Mucosa of descending colon (tissue), 3 donors: ENCODE data around the gene PNPLA1. TPM values are rescaled to one million over a fixed set of nuclear protein-coding genes. Genes with fewer than 3 reads are reported as not detected.

Experiments used
- ATAC-seq: fragments of 200-7000 bp; cut with Tn5 transposase; one replicate; pipeline ENCODE4 v1.9.1; 2020; ENCODE audit warnings: mild to moderate bottlenecking, moderate library complexity
- DNase-seq, 3 donors: peaks; one replicate each; pipeline ENCODE4 v3.0.0-alpha.2; 2020
- H3K36me3 ChIP-seq: fragments of 200-600 bp; one replicate; pipeline ENCODE4 v1.8.0; 2021; ENCODE audit warnings: low read depth, mild to moderate bottlenecking
- H3K4me1 ChIP-seq: fragments of 200-600 bp; one replicate; pipeline ENCODE4 v1.8.0; 2021; ENCODE audit warnings: low read depth, mild to moderate bottlenecking
- H3K4me3 ChIP-seq: fragments of 200-600 bp; one replicate; pipeline ENCODE4 v1.8.0; 2021; ENCODE audit warnings: mild to moderate bottlenecking
- H3K9me3 ChIP-seq: fragments of 200-600 bp; one replicate; pipeline ENCODE4 v1.8.0; 2021; ENCODE audit warnings: mild to moderate bottlenecking
- intact Hi-C, 2 donors: fragments of 100-400 bp; cut with DNase I in 1 of 2; cut with micrococcal nuclease in 1 of 2; formaldehyde crosslinking; loops; one replicate each; pipeline versions ENCODE4 v1.11.0 to v1.11.1; 2022; cut with DNase I, micrococcal nuclease
- total RNA-seq, 3 donors: library from RNA; stranded (reverse); fragmentation: NEBNext Ultra II Directional in 2 of 3; extraction: Animal tissue kit (Norgen Biotek cat#: 25700) in 2 of 3; gene quantifications; one replicate each; pipeline versions ENCODE4 v1.2.1 to v1.2.4, GENCODE V29; 2021 to 2023
- TF ChIP-seq, protein P1 (sequence below): fragments of 200-600 bp; IDR thresholded peaks from one replicate; pipeline ENCODE4 v1.8.0; 2022; ENCODE audit warnings: antibody characterized with exemption, mild to moderate bottlenecking
- donor health status: DM: no; HTN: no; CAD: no; lungs with moderate emphysema.
- donor health status: DM: no; HTN: no; CAD: no.
- donor health status: DM: no; HTN: yes; CAD: no.

The PNPLA1 gene
- total RNA-seq, 3 donors from 2014 or later, result 0.19 to 0.38 (median 0.27) TPM

DNA sequence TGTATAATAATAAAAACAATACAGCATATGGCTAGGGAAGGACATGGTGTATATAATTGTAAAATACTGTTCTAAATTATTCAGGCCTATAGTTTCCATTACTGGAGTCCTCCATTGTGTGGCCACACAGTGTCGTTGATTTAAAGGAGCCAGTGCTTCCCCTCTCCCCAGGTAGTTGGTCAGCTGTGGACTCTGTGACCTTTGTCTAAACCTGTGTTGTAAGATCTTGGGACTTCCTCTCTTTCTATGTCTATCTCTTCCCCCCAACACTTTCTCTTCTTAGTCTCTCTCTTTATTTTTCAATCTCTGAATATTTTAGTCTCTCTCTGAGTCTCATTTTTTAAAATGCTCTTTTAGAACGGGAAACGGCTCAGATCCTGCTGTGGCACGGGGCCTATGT, 37.7 kb upstream of the PNPLA1 start:
- no peaks in the 10 kb centered on the region for H3K36me3 ChIP-seq
- DNase-seq (no peak), ATAC-seq (no peak)
- no peaks in the 10 kb centered on the region for H3K9me3 ChIP-seq
- TF ChIP-seq, protein P1, sequence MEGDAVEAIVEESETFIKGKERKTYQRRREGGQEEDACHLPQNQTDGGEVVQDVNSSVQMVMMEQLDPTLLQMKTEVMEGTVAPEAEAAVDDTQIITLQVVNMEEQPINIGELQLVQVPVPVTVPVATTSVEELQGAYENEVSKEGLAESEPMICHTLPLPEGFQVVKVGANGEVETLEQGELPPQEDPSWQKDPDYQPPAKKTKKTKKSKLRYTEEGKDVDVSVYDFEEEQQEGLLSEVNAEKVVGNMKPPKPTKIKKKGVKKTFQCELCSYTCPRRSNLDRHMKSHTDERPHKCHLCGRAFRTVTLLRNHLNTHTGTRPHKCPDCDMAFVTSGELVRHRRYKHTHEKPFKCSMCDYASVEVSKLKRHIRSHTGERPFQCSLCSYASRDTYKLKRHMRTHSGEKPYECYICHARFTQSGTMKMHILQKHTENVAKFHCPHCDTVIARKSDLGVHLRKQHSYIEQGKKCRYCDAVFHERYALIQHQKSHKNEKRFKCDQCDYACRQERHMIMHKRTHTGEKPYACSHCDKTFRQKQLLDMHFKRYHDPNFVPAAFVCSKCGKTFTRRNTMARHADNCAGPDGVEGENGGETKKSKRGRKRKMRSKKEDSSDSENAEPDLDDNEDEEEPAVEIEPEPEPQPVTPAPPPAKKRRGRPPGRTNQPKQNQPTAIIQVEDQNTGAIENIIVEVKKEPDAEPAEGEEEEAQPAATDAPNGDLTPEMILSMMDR, result no peak
- H3K4me3 ChIP-seq, result no peak overlapping the region
- H3K4me1 ChIP-seq, result peaks cover 12% of the 10 kb centered on the region
- intact Hi-C loops, result no loop called here

DNA sequence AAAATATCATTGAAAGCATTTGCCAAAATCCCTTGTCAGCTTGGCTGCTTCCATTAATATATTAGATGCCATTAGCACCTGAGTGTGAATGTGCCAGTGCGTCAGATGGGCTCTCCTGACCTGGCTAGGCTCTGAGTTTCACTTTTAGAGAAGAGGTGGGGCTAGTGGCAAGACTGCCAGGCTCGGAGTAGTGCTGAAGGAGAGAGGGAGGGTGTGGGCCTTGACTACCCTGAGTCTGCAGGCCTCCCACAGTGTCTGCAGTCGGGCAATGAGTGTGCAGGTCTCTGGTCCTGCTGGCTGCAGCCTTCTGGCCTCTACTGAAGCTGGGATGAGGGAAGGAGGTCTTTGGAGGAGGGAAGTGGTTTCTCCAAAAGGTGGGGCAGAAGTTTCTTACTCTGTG, 34.6 kb upstream of the PNPLA1 start:
- DNase-seq, result peak in 1 of 3 donors; percentile 43
- H3K9me3 ChIP-seq, result no peaks in the 10 kb centered on the region
- no peaks in the 10 kb centered on the region for H3K36me3 ChIP-seq
- peak; percentile 89 for ATAC-seq
- intact Hi-C loops, result no loop called here
- no peaks in the 10 kb centered on the region for H3K4me1 ChIP-seq
- TF ChIP-seq, protein P1, result no peak
- H3K4me3 ChIP-seq, result no peak overlapping the region

DNA sequence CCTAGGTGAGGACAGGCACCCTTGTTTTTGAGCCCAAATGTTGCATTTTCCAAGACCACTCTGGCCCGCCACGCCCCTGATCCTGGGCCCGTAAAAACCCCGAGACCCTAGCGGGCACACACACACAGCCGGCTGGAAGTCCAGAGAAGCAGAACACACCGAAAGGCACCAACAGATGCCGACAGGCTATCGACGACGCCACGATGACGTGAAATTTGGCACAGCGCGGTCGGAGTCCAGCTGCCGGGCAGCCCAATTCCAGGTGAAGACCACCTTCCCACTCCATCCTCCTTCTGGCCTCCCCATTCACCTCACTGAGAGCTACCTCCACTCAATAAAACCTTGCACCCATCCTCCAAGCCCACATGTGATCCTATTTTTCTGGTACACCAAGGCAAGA, 34.0 kb upstream of the PNPLA1 start:
- ATAC-seq, result no peak
- intact Hi-C loops, result no loop called here
- DNase-seq, result no peak
- Histone ChIP-seq H3K9me3 (no peaks in the 10 kb centered on the region), H3K4me1 (no peaks in the 10 kb centered on the region), H3K4me3 (no peak overlapping the region), H3K36me3 (no peaks in the 10 kb centered on the region)
- TF ChIP-seq, protein P1, result no peak

DNA sequence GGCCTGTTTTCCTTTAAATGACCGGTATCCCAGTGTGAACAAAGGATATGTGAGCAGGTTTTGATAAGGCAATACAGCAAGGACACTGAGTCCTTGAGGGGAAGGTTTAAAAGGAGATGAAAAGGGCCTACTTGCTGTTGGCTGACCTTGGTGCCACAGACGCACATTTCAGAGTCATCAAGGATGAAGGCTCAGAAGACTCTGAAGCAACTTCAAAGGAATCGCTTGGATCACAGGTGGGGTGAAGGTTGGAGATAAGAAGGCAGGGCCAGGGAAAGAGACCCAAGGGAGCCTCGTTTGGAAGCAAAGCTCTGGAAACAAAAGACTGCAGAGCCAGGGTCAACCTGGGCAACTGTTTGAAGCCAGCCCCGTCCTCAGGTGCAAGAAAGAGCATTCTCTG, 30.1 kb upstream of the PNPLA1 start:
- DNase-seq (no peak), ATAC-seq (no peak)
- Histone ChIP-seq H3K36me3 (no peaks in the 10 kb centered on the region), H3K9me3 (no peaks in the 10 kb centered on the region), H3K4me3 (no peak overlapping the region), H3K4me1 (no peaks in the 10 kb centered on the region)
- intact Hi-C loops, result no loop called here
- TF ChIP-seq, protein P1, result no peak

DNA sequence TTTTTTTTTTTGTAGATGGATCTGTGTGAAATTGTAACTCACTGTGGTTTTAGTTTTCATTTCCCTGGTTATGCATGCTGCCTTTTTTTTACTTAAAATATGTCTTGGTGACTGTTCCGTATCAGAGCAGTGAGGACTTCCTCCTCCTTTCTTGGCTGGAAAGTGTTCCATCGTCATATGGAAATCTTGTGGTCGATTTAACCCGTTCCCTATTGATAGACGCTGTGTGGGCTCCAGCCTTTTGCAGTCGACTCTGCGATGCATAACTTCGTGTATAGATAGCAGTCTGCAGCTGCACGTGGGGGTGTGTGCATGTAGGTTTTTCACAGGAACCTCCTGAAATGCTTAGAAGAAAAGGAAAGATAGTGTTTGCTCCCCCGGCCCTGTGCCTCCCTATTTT, 28.1 kb upstream of the PNPLA1 start:
- H3K4me3 ChIP-seq, result no peak overlapping the region
- DNase-seq (no peak), ATAC-seq (no peak)
- H3K9me3 ChIP-seq, result no peaks in the 10 kb centered on the region
- TF ChIP-seq, protein P1, result no peak
- no peaks in the 10 kb centered on the region for H3K36me3 ChIP-seq
- H3K4me1 ChIP-seq, result peaks cover 5% of the 10 kb centered on the region
- intact Hi-C loops, result no loop called here

DNA sequence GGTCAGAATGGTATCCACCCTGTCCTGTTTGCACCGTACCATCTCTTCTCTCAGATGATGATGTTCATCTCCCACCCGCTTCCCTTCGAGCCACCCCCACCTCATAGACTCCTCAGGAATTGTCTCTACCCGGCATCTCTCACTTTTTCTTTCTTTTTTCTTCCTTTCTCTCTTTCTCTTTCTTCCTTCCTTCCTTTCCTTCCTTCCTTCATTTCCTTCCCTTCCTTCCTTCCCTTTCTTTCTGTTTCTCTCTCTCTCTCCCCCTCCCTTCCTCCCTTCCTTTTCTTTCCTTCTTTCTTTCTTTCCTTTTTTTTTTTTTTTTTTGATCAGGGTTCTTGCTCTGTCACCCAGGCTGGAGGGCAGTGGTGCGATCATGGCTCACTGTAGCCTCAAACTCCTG, 27.7 kb upstream of the PNPLA1 start:
- Histone ChIP-seq H3K36me3 (no peaks in the 10 kb centered on the region), H3K9me3 (no peaks in the 10 kb centered on the region), H3K4me3 (no peak overlapping the region), H3K4me1 (peaks cover 5% of the 10 kb centered on the region)
- TF ChIP-seq, protein P1, result no peak
- intact Hi-C loops, result no loop called here
- no peak for ATAC-seq
- DNase-seq, result no peak
